HG02623 (cell line): ENCODE measurements around the gene DUS2.

ENCODE experiments used
- ATAC-seq: cut with Tn5 transposase; IDR thresholded peaks from one replicate; pipeline ENCODE4 v1.9.1; 2021; ENCODE audit warnings: moderate library complexity; ENCODE audit not compliant: unreplicated experiment

DUS2 gene

GRCh38 chr16:68040506-68041288 lies 17.6 kb downstream of the DUS2 start:
- peak; percentile 50 for ATAC-seq

GRCh38 chr16:68041783-68042182 lies 18.7 kb downstream of the DUS2 start:
- ATAC-seq: no peak

GRCh38 chr16:68046106-68046505 lies 23.0 kb downstream of the DUS2 start:
- no peak for ATAC-seq

GRCh38 chr16:68047987-68048386 lies 24.9 kb downstream of the DUS2 start:
- ATAC-seq: no peak

GRCh38 chr16:68049449-68049848 lies 26.4 kb downstream of the DUS2 start:
- ATAC-seq: no peak

GRCh38 chr16:68055395-68055794 lies 32.3 kb downstream of the DUS2 start:
- ATAC-seq: no peak

- no peak for ATAC-seq
Measured at GRCh38 chr16:68059804-68060203, 36.7 kb downstream of the DUS2 start.

GRCh38 chr16:68061396-68061795 lies 38.3 kb downstream of the DUS2 start:
- no peak for ATAC-seq

GRCh38 chr16:68062910-68063393 lies 39.9 kb downstream of the DUS2 start:
- ATAC-seq: no peak

- no peak for ATAC-seq
Measured at GRCh38 chr16:68064791-68065365, 41.8 kb downstream of the DUS2 start.

- ATAC-seq: no peak
Measured at GRCh38 chr16:68065716-68066305, 42.7 kb downstream of the DUS2 start.

GRCh38 chr16:68066763-68067162 lies 43.7 kb downstream of the DUS2 start:
- ATAC-seq: no peak

GRCh38 chr16:68068926-68069325 lies 45.8 kb downstream of the DUS2 start:
- ATAC-seq: no peak

GRCh38 chr16:68069511-68070248 lies 46.6 kb downstream of the DUS2 start:
- ATAC-seq: no peak

- ATAC-seq: no peak
Measured at GRCh38 chr16:68070249-68070730, 47.2 kb downstream of the DUS2 start.

GRCh38 chr16:68070806-68071517 lies 47.9 kb downstream of the DUS2 start:
- ATAC-seq: no peak

GRCh38 chr16:68071518-68071901 lies 48.4 kb downstream of the DUS2 start:
- ATAC-seq: no peak

- ATAC-seq: no peak
Measured at GRCh38 chr16:68072038-68072695, 49.1 kb downstream of the DUS2 start.

GRCh38 chr16:68073902-68074760 lies 51.0 kb downstream of the DUS2 start:
- no peak for ATAC-seq
